ENCODE results near the gene YTHDC1.

The YTHDC1 gene

GRCh38 chr4:68358988-68359387 is 9.1 kb upstream of the YTHDC1 start:
- DNase-seq = no peak

- no peak for DNase-seq
These were observed 2.9 kb upstream of the YTHDC1 start for GRCh38 chr4:68352791-68353190.

- DNase-seq = no peak
These were observed 626 bp downstream of the YTHDC1 start for GRCh38 chr4:68349279-68349648.

GRCh38 chr4:68348577-68348976 is 1.3 kb downstream of the YTHDC1 start:
- no peak for DNase-seq

- DNase-seq = no peak
These were observed 2.0 kb downstream of the YTHDC1 start for GRCh38 chr4:68347845-68348244.

- no peak for DNase-seq
These were observed 3.4 kb downstream of the YTHDC1 start for GRCh38 chr4:68346461-68346860.

- no peak for DNase-seq
These were observed 5.1 kb downstream of the YTHDC1 start for GRCh38 chr4:68344785-68345184.

- DNase-seq = no peak
These were observed 5.8 kb downstream of the YTHDC1 start for GRCh38 chr4:68344049-68344448.

- DNase-seq = no peak
These were observed 7.8 kb downstream of the YTHDC1 start for GRCh38 chr4:68342134-68342533.

GRCh38 chr4:68338625-68339024 is 11.3 kb downstream of the YTHDC1 start:
- no peak for DNase-seq

GRCh38 chr4:68337522-68337921 is 12.4 kb downstream of the YTHDC1 start:
- no peak for DNase-seq

GRCh38 chr4:68337004-68337403 is 12.9 kb downstream of the YTHDC1 start:
- DNase-seq = no peak

GRCh38 chr4:68336530-68336929 is 13.4 kb downstream of the YTHDC1 start:
- no peak for DNase-seq

- DNase-seq = no peak
These were observed 23.7 kb downstream of the YTHDC1 start for GRCh38 chr4:68326141-68326540.

- DNase-seq = no peak
These were observed 25.2 kb downstream of the YTHDC1 start for GRCh38 chr4:68324519-68325262.

GRCh38 chr4:68319040-68319439 is 30.9 kb downstream of the YTHDC1 start:
- DNase-seq = no peak

- no peak for DNase-seq
These were observed 33.5 kb downstream of the YTHDC1 start for GRCh38 chr4:68316193-68316969.

- DNase-seq = no peak
These were observed 39.1 kb downstream of the YTHDC1 start for GRCh38 chr4:68310651-68311247.

- no peak for DNase-seq
These were observed 45.2 kb downstream of the YTHDC1 start for GRCh38 chr4:68304731-68305130.

- no peak for DNase-seq
These were observed 50.1 kb downstream of the YTHDC1 start for GRCh38 chr4:68299492-68300457.

GRCh38 chr4:68297137-68297536 is 52.8 kb downstream of the YTHDC1 start:
- no peak for DNase-seq

GRCh38 chr4:68291256-68291655 is 58.6 kb downstream of the YTHDC1 start:
- no peak for DNase-seq

GRCh38 chr4:68288393-68288740 is 61.5 kb downstream of the YTHDC1 start:
- DNase-seq = no peak

Measured in NCI-H1694 (cell line).